K562 (cell line): ENCODE results near the gene TRIM65. TPM values are rescaled to one million over a fixed set of nuclear protein-coding genes. Genes with fewer than 3 reads are reported as not detected.

Experiments used
- CBFB ChIP-seq: sonication (generic); formaldehyde crosslinking; IDR thresholded peaks from 2 replicates; pipeline ENCODE4 v1.4.0; 2020; ENCODE audit warnings: mild to moderate bottlenecking, missing genetic modification reagents
- GTF2E2 ChIP-seq: fragments of 200-800 bp; sonication (Bioruptor generic); IDR thresholded peaks from 2 replicates; pipeline ENCODE4 v1.6.1; 2016; ENCODE audit warnings: missing genetic modification characterization, missing compliant biosample characterization
- HMG20A ChIP-seq: fragments of 450-650 bp; formaldehyde crosslinking; conservative IDR thresholded peaks from 2 replicates; pipeline ENCODE4 v1.4.0; 2020; ENCODE audit warnings: mild to moderate bottlenecking, mixed read lengths
- IRF2 ChIP-seq: sonication (generic); formaldehyde crosslinking; IDR thresholded peaks from 2 replicates; pipeline ENCODE4 v1.8.1; 2022; ENCODE audit warnings: mild to moderate bottlenecking, missing genetic modification reagents
- MBD1 ChIP-seq: fragments of 250-450 bp; sonication (Bioruptor Pico); IDR thresholded peaks from 2 replicates; pipeline ENCODE4 v1.8.0; 2022; ENCODE audit warnings: inconsistent platforms
- MCM5 ChIP-seq: fragments of 450-650 bp; IDR thresholded peaks from 2 replicates; pipeline ENCODE4 v1.6.1; 2016; ENCODE audit warnings: low read depth
- NFXL1 ChIP-seq: fragments of 450-650 bp; formaldehyde crosslinking; IDR thresholded peaks from 2 replicates; pipeline ENCODE4 v1.4.0; 2021; ENCODE audit warnings: mild to moderate bottlenecking
- PHF20 ChIP-seq: fragments of 450-650 bp; IDR thresholded peaks from 2 replicates; pipeline ENCODE4 v1.6.1; 2018; ENCODE audit not compliant: partially characterized antibody
- SMARCC2 ChIP-seq: fragments of 450-650 bp; IDR thresholded peaks from 2 replicates; pipeline ENCODE4 v1.6.1; 2017; ENCODE audit warnings: antibody characterized with exemption, moderate library complexity, mild to moderate bottlenecking, low read depth
- SP2 ChIP-seq: IDR thresholded peaks from 2 replicates; pipeline ENCODE4 v1.6.1; 2011; ENCODE audit warnings: mild to moderate bottlenecking, low read depth, low read length, moderate library complexity; ENCODE audit not compliant: poor library complexity, severe bottlenecking; ENCODE audit errors: extremely low read depth
- TFAP4 ChIP-seq: sonication (generic); formaldehyde crosslinking; IDR thresholded peaks from 2 replicates; pipeline ENCODE4 v1.8.0; 2022; ENCODE audit warnings: missing genetic modification reagents, mild to moderate bottlenecking, moderate library complexity, borderline replicate concordance
- TGIF2 ChIP-seq: sonication (generic); formaldehyde crosslinking; IDR thresholded peaks from 2 replicates; pipeline ENCODE4 v1.8.1; 2022; ENCODE audit warnings: mild to moderate bottlenecking, missing genetic modification reagents, moderate library complexity
- USF1 ChIP-seq: sonication (generic); formaldehyde crosslinking; IDR thresholded peaks from 2 replicates; pipeline ENCODE4 v1.9.0; 2022; ENCODE audit warnings: mild to moderate bottlenecking, missing genetic modification reagents
- ZNF140 ChIP-seq: fragments of 250-450 bp; sonication (Bioruptor Pico); IDR thresholded peaks from 2 replicates; pipeline ENCODE4 v1.8.0; 2021; ENCODE audit warnings: moderate library complexity, mild to moderate bottlenecking, inconsistent platforms
- ZNF174 ChIP-seq: fragments of 250-450 bp; sonication (Bioruptor Pico); IDR thresholded peaks from 2 replicates; pipeline ENCODE4 v1.4.0; 2020; ENCODE audit warnings: mild to moderate bottlenecking
- ZNF175 ChIP-seq: fragments of 200-800 bp; sonication (Bioruptor generic); IDR thresholded peaks from 2 replicates; pipeline ENCODE4 v1.6.1; 2016; ENCODE audit warnings: low read depth, mild to moderate bottlenecking, missing genetic modification characterization, missing compliant biosample characterization
- ZNF239 ChIP-seq: fragments of 250-450 bp; sonication (Bioruptor Pico); IDR thresholded peaks from 2 replicates; pipeline ENCODE4 v1.4.0; 2020; ENCODE audit warnings: mild to moderate bottlenecking
- ZNF444 ChIP-seq: fragments of 250-450 bp; sonication (Bioruptor Pico); IDR thresholded peaks from 2 replicates; pipeline ENCODE4 v1.4.0; 2020; ENCODE audit warnings: mild to moderate bottlenecking, moderate library complexity
- polyA plus RNA-seq, 8 experiments: library from polyadenylated mRNA; depleted of rRNA in 4 of 8; stranded (reverse) in 5 of 8; unstranded in 3 of 8; fragments of >200 nt; fragmentation: Nextera tagmentation in 2 of 8; fragmentation: Illumina TruSeq in 1 of 8; extraction: Ambion mirVana in 2 of 8; extraction: Trizol in 1 of 8; gene quantifications; 2 replicates each; pipeline versions ENCODE4 v1.2.1 to v1.2.3, GENCODE V29; 2011 to 2014; ENCODE audit warnings: inconsistent platforms in 1 of 8, missing spikeins in 1 of 8
- total RNA-seq, 7 experiments: library from RNA; depleted of rRNA in 6 of 7; stranded (reverse); fragments of >200 nt in 6 of 7; fragmentation: Illumina TruSeq in 2 of 7; extraction: Trizol in 2 of 7; gene quantifications; 2 replicates each; pipeline versions ENCODE4 v1.2.1 to v1.2.3, GENCODE V29; 2011 to 2021; ENCODE audit warnings: low replicate concordance in 1 of 7
- TF ChIP-seq, protein P1 (sequence below), 2 experiments: fragments of 450-650 bp in 1 of 2; IDR thresholded peaks; 2 replicates each; pipeline ENCODE4 v1.6.1; 2011 to 2017; ENCODE audit warnings: low read depth in 2 of 2, antibody characterized with exemption in 1 of 2, borderline replicate concordance in 1 of 2, low read length in 1 of 2, mild to moderate bottlenecking in 1 of 2, mixed read lengths in 1 of 2; ENCODE audit not compliant: control insufficient read depth in 1 of 2

The TRIM65 gene
- total and polyA plus RNA-seq, 9 of the 15 experiments (the other 6 are each of a cell fraction or from before 2014, with no cell fraction given): 2.8 to 45.7 (median 22.9) TPM

DNA sequence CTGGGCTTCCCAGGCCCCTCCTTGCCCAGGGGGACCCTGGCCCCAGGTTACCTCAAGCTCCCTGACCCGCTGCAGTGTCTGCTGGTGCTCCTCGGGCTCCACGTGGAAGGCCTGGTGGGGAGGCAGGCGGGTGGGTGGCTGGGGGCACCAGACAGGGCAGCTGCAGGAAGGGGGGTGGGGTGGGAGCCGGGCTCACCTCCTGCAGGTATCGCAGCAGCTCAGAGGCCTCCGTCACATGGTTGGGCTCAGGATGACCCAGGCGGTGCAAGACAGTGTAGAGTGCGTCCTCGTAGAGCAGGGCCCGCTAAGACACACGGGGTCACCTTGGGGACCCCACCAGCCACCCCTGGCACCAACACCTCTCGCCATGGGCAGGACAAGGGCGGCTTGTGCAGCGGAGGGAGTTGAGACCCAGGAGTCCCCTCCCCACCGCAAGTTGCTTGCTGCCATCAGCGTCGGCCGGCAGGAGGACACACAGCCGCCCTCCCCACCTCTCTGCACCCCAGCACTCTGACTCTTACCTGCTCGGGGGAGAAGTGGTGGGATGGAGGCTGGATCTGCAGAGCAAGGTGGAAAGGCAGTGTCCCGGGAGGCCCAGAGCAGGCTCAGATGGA is 53.7 kb downstream of the TRIM65 start (continued):
- TF ChIP-seq, protein P1, sequence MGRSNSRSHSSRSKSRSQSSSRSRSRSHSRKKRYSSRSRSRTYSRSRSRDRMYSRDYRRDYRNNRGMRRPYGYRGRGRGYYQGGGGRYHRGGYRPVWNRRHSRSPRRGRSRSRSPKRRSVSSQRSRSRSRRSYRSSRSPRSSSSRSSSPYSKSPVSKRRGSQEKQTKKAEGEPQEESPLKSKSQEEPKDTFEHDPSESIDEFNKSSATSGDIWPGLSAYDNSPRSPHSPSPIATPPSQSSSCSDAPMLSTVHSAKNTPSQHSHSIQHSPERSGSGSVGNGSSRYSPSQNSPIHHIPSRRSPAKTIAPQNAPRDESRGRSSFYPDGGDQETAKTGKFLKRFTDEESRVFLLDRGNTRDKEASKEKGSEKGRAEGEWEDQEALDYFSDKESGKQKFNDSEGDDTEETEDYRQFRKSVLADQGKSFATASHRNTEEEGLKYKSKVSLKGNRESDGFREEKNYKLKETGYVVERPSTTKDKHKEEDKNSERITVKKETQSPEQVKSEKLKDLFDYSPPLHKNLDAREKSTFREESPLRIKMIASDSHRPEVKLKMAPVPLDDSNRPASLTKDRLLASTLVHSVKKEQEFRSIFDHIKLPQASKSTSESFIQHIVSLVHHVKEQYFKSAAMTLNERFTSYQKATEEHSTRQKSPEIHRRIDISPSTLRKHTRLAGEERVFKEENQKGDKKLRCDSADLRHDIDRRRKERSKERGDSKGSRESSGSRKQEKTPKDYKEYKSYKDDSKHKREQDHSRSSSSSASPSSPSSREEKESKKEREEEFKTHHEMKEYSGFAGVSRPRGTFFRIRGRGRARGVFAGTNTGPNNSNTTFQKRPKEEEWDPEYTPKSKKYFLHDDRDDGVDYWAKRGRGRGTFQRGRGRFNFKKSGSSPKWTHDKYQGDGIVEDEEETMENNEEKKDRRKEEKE (IDR thresholded peaks at IDR 0.05; ENCODE audit: borderline replicate concordance in 1 of 2, control insufficient read depth in 1 of 2, low read depth in 2 of 2, low read length in 1 of 2): no peak
- TF ChIP-seq NFXL1 (CRISPR knock-in tag): no peak
- TF ChIP-seq GTF2E2: no peak
- no peak for TF ChIP-seq ZNF444 (CRISPR knock-in tag)
- peak; percentile 57; the same call in 1 of the 2 replicates for TF ChIP-seq TGIF2 (CRISPR knock-in tag)
- TF ChIP-seq PHF20: no peak
- no peak for TF ChIP-seq ZNF175 (CRISPR knock-in tag)
- TF ChIP-seq ZNF140 (CRISPR knock-in tag): no peak
- TF ChIP-seq TFAP4 (CRISPR knock-in tag): no peak; the same call in 1 of the 2 replicates
- no peak for TF ChIP-seq HMG20A (CRISPR knock-in tag)
- peak; percentile 36; the same call in 1 of the 2 replicates for TF ChIP-seq CBFB (CRISPR knock-in tag)
- TF ChIP-seq ZNF174 (CRISPR knock-in tag): no peak
- no peak for TF ChIP-seq ZNF239 (CRISPR knock-in tag)
- TF ChIP-seq SP2: no peak
- no peak for TF ChIP-seq MBD1 (CRISPR knock-in tag)
- no peak for TF ChIP-seq IRF2 (CRISPR knock-in tag)
- no peak for TF ChIP-seq MCM5
- TF ChIP-seq USF1 (CRISPR knock-in tag): peak; percentile 43
- no peak for TF ChIP-seq SMARCC2
